ENCODE measurements around the gene UQCC3. TPM values are rescaled to one million over a fixed set of nuclear protein-coding genes. Genes with fewer than 3 reads are reported as not detected.

The UQCC3 gene
- total and polyA plus RNA-seq, 2 of the 13 experiments (the other 11 are each of a cell fraction or from before 2014, with no cell fraction given) = 7.7 to 16.0 TPM

DNA sequence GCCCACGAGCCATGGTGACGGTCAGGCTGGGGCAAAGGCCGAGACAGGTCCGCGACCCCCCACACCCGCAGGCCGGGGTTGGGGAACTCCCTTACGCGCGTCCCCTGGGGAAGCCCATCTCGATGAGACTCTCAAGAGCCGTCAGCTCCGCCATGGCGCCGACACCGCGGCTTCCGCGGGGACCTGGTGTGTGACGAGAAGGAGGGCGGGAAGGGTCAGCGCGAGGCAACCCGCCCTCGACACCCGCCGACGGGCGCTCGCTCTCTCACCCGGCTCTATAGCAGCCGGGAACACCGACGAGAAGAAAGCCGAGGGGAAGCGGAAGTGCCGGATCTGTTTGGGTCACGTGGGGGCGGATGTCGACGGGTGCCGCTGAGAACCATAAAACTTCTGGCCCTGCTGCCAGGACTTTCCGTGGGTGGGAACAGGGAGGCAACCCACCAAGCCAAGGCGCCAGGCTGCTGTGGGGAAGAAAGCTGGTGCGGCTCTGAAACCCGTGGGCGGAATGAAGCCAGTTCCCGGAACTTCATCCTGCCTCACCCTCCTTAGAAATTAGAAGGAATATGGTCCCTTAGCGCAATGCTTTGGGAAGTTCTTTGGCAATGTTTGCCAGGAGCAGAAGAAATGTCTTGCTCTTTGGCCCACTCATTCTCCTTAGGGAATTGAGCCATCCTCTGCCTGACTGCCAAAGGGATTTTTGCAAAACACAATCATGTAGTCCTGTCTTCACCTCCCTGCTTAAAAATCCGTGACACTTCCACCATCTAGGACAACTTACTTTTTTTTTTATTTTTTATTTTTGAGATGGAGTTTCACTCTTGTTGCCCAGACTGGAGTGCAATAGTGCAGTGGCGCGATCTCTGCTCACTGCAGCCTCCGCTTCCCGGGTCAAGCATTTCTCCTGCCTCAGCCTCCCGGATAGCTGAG is 7.6 kb downstream of the UQCC3 start, which contains the start of gene UBXN1 (continued):
- TF ChIP-seq, protein P1, sequence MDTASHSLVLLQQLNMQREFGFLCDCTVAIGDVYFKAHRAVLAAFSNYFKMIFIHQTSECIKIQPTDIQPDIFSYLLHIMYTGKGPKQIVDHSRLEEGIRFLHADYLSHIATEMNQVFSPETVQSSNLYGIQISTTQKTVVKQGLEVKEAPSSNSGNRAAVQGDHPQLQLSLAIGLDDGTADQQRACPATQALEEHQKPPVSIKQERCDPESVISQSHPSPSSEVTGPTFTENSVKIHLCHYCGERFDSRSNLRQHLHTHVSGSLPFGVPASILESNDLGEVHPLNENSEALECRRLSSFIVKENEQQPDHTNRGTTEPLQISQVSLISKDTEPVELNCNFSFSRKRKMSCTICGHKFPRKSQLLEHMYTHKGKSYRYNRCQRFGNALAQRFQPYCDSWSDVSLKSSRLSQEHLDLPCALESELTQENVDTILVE (CRISPR knock-in tag; IDR thresholded peaks at IDR 0.05) = 0 out of 2 replicates have a peak, but pooled peaks have one; percentile 39
- TF ChIP-seq BCL6 (CRISPR knock-in tag; IDR thresholded peaks at IDR 0.05) (0 out of 2 replicates have a peak, but pooled peaks have one; percentile 24), ZNF296 (CRISPR knock-in tag; conservative IDR thresholded peaks at IDR 0.05) (no peak), KLF13 (CRISPR knock-in tag; IDR thresholded peaks at IDR 0.05) (no peak), ZNF780A (CRISPR knock-in tag; IDR thresholded peaks at IDR 0.05) (no peak), ZNF563 (CRISPR knock-in tag; IDR thresholded peaks at IDR 0.05) (peak; percentile 45; the same call in 1 of the 2 replicates), HNRNPL (IDR thresholded peaks at IDR 0.05; ENCODE audit: low read depth, low read length) (peak; percentile 69; the same call in 1 of the 2 replicates)
- TF ChIP-seq, protein P2, sequence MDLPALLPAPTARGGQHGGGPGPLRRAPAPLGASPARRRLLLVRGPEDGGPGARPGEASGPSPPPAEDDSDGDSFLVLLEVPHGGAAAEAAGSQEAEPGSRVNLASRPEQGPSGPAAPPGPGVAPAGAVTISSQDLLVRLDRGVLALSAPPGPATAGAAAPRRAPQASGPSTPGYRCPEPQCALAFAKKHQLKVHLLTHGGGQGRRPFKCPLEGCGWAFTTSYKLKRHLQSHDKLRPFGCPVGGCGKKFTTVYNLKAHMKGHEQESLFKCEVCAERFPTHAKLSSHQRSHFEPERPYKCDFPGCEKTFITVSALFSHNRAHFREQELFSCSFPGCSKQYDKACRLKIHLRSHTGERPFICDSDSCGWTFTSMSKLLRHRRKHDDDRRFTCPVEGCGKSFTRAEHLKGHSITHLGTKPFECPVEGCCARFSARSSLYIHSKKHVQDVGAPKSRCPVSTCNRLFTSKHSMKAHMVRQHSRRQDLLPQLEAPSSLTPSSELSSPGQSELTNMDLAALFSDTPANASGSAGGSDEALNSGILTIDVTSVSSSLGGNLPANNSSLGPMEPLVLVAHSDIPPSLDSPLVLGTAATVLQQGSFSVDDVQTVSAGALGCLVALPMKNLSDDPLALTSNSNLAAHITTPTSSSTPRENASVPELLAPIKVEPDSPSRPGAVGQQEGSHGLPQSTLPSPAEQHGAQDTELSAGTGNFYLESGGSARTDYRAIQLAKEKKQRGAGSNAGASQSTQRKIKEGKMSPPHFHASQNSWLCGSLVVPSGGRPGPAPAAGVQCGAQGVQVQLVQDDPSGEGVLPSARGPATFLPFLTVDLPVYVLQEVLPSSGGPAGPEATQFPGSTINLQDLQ (CRISPR knock-in tag; IDR thresholded peaks at IDR 0.05) = peak; percentile 29; the same call in 1 of the 2 replicates
- TF ChIP-seq, protein P3, sequence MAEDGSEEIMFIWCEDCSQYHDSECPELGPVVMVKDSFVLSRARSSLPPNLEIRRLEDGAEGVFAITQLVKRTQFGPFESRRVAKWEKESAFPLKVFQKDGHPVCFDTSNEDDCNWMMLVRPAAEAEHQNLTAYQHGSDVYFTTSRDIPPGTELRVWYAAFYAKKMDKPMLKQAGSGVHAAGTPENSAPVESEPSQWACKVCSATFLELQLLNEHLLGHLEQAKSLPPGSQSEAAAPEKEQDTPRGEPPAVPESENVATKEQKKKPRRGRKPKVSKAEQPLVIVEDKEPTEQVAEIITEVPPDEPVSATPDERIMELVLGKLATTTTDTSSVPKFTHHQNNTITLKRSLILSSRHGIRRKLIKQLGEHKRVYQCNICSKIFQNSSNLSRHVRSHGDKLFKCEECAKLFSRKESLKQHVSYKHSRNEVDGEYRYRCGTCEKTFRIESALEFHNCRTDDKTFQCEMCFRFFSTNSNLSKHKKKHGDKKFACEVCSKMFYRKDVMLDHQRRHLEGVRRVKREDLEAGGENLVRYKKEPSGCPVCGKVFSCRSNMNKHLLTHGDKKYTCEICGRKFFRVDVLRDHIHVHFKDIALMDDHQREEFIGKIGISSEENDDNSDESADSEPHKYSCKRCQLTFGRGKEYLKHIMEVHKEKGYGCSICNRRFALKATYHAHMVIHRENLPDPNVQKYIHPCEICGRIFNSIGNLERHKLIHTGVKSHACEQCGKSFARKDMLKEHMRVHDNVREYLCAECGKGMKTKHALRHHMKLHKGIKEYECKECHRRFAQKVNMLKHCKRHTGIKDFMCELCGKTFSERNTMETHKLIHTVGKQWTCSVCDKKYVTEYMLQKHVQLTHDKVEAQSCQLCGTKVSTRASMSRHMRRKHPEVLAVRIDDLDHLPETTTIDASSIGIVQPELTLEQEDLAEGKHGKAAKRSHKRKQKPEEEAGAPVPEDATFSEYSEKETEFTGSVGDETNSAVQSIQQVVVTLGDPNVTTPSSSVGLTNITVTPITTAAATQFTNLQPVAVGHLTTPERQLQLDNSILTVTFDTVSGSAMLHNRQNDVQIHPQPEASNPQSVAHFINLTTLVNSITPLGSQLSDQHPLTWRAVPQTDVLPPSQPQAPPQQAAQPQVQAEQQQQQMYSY (CRISPR knock-in tag; IDR thresholded peaks at IDR 0.05) = no peak
- TF ChIP-seq, protein P4, sequence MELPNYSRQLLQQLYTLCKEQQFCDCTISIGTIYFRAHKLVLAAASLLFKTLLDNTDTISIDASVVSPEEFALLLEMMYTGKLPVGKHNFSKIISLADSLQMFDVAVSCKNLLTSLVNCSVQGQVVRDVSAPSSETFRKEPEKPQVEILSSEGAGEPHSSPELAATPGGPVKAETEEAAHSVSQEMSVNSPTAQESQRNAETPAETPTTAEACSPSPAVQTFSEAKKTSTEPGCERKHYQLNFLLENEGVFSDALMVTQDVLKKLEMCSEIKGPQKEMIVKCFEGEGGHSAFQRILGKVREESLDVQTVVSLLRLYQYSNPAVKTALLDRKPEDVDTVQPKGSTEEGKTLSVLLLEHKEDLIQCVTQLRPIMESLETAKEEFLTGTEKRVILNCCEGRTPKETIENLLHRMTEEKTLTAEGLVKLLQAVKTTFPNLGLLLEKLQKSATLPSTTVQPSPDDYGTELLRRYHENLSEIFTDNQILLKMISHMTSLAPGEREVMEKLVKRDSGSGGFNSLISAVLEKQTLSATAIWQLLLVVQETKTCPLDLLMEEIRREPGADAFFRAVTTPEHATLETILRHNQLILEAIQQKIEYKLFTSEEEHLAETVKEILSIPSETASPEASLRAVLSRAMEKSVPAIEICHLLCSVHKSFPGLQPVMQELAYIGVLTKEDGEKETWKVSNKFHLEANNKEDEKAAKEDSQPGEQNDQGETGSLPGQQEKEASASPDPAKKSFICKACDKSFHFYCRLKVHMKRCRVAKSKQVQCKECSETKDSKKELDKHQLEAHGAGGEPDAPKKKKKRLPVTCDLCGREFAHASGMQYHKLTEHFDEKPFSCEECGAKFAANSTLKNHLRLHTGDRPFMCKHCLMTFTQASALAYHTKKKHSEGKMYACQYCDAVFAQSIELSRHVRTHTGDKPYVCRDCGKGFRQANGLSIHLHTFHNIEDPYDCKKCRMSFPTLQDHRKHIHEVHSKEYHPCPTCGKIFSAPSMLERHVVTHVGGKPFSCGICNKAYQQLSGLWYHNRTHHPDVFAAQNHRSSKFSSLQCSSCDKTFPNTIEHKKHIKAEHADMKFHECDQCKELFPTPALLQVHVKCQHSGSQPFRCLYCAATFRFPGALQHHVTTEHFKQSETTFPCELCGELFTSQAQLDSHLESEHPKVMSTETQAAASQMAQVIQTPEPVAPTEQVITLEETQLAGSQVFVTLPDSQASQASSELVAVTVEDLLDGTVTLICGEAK (IDR thresholded peaks at IDR 0.05) = no peak
- TF ChIP-seq, protein P4 (CRISPR knock-in tag; IDR thresholded peaks at IDR 0.05) = peak; percentile 87
